NCI-H345 treated with DMSO at 0.1 percent for 48 hours (cell line): ENCODE results near the gene APP.

Experiments
- DNase-seq: peaks from one replicate; lab custom pipeline; 2025; ENCODE audit not compliant: unreplicated experiment; lab: John Stamatoyannopoulos, UW

Gene APP

DNA sequence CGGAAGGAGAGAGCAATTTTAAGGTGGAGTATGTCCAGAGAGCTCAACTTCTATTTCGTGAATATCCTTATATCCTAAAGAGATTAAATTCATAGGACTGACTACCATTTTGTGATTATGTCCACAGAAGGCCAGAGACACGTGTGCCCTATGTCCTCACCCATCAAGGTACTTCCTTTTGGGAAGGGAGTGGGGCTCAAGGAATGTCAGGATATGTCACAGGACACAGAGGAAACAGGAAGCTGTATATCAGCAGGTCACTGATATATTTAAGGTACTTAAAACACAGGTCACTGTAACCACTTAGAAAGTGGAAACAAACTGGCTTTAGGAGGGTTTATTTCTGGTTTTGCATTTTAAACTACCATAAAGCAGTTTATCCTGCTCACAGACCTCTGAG lies 184.6 kb downstream of the APP start:
- no peak for DNase-seq

DNA sequence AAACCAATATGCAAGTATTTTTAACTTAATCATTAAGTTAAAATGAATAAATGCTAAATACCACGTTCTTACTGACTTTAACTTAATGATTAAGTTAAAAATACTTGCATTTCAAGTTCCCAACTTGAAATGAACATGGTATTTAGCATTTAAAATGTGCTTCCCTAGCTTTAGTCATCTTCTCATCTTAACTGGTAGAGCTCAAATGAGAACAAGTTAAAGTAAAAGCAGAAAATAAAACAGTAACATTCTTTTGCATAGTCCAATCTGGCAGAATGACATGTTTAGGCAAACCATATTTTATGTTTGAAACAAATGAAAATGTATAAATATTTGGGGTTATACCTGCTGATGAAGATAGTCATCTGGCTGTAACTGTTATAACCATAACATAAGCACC lies 186.0 kb downstream of the APP start:
- no peak for DNase-seq

DNA sequence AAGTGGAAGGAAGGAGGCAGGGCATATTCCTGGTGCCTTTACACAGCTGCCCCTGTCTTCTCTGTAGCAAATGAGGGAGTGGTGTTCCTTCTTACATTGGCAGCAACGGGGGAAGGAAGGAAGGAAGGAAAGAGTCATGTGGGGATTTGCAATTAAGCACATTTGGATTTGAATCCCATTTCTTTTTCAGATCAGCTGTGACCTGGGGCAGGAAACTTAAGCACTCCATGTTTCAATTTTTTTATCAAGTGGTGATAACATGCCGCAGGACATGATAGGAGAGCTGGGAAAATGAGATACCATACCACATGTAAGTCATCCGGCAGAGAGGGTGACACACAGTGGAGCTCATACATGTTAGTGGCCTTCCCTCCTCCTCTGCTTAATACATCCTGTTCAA lies 186.8 kb downstream of the APP start:
- DNase-seq = no peak

DNA sequence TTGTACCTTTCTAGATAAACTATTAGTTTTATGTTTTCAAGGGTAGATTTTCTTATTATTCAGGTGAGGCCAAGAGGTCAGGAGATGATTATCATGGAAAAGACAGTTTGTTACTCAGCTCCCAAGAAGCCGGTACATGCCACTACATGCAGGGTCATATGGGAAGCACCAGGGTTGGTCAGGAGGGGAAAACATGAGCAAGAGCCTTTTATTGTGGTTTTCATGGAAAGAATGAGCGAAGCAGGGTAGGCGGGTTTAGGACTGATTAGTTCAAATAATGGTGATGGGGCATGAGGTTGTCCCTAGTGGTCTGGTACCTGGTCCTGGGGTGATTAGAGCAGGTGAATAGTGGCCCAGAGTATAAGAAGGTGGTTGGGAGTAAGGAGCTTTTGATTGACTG lies 189.9 kb downstream of the APP start:
- DNase-seq = no peak

DNA sequence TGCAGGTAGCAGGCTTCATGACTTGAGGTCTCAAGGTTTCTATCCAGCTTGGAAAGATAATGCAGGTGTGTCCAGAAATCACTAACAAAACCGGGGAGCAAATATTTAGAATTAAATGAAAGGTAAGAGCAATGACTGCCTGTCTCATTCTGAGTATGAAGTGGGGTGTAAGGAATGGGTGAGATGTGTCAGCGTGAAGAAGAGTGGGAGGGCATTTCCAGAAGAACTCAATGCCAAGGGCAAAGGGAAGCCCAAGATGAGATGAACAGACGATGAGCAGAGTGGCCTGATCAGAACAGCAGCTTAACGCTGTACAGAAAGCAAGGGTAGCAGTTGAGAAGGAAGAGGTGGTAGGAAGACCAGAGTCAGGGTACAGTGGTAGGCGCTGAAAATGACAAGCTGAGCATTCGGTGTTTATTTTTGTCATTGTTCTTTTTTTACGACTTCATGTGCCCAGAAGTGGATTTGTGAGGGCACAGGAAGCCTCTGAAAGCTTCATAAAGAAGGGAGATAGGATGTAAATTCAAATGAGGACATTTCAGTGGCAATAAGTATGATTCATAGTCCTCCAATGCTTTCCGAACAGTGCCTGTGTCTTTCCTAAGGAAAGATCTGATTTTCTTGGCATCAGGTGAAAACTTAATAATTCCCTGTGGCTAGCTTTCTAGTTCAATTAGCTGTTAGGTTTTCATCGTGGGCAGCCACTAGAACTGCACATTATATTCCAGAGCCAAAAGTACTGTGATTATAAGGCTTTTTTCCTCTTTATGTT lies 190.5 kb downstream of the APP start:
- no peak for DNase-seq

DNA sequence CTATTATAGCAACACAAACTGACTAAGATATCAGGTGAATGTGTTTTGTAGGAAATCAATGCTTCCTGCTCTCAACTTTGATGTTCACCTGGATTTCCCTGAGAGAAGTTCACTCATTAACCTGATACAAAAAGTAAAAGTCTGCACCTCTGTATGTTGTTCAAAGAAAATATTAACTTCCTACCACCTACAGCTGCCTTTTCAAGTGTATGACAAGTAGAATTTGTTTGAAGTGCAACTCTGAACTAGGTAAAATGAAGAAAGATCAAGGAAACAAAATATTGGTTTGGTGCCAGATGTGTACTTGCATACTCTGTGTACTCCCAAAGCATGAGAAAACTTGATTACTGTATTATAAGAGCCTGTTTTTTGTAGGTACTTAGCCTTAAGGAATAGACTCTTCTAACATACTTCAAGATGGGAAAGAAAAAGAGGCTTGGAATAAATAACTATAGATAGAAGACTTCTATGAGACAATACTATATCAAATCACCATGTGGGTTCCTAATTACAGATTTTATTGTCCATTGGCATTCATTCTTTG lies 193.4 kb downstream of the APP start:
- DNase-seq = no peak

DNA sequence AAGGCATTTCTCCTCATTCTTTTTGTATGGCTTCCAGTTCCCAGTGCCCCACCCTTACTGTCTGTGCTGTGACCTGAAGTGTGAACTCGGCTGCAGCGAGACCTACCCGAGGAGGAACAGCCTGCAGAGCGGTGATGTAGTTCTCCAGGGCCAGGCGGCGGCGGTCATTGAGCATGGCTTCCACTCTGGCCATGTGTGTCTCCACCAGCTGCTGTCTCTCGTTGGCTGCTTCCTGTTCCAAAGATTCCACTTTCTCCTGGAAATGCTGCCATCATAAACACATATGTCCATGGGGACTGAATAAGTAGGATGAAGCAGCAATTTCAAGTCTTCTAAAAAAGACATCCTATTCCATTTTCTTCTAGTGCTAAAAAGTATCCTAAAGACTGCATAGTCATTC lies 195.6 kb downstream of the APP start:
- DNase-seq = no peak

DNA sequence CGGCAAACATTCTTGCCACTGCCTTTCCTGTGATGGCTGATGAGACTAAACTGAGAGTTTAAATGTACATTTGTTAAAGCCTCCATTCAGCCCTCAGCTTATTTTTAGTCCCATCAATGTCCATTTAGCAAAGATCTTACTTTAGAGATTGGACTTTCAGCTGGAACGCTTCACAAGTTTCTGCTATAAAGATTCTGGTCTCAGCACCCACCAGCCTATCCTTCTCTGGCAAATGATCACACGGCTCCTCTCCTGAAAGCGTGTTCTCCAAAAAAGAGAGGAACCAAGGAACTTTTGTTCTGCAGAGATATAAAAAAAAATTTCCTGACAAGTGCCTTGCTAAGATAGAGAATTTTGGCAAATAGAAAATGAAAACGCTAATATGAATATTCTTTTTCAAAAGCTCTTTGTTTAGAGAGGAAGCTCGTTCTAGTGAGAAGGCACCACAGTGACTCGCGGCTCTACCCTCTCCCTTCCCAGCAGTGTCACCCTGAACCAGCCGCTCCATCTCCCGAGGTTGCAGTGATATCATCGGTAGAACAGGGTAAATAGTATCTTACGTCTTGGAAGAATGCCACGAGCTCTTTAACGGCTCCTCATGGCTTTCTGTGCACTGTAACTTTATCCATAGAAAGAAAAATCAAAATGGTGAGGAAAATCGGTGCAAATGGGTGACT lies 200.2 kb downstream of the APP start:
- DNase-seq = no peak

DNA sequence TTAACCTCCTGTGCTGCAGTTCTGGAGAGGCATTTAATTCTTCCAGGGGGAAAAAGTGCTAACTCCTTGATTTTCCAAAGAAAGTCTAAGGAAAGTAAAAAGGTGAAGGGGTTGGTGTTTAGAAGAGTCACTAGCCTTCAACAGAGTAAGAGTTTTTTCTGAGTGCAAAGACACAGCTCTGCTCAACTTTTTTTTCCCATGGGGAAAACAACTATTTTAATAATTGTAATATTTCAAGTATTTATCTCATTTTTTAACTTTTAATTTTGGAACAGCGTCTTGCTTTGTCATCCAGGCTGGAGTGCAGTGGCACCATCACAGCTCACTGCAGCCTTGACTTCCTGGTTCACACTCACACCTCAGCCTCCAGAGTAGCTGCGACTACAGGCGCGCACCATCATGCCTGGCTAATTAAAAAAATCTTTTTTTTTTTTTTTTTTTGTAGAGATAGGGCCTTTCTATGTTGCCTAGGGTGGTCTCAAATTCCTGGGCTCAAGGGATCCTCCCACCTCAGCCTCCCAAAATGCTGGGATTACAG lies 202.6 kb downstream of the APP start:
- no peak for DNase-seq

DNA sequence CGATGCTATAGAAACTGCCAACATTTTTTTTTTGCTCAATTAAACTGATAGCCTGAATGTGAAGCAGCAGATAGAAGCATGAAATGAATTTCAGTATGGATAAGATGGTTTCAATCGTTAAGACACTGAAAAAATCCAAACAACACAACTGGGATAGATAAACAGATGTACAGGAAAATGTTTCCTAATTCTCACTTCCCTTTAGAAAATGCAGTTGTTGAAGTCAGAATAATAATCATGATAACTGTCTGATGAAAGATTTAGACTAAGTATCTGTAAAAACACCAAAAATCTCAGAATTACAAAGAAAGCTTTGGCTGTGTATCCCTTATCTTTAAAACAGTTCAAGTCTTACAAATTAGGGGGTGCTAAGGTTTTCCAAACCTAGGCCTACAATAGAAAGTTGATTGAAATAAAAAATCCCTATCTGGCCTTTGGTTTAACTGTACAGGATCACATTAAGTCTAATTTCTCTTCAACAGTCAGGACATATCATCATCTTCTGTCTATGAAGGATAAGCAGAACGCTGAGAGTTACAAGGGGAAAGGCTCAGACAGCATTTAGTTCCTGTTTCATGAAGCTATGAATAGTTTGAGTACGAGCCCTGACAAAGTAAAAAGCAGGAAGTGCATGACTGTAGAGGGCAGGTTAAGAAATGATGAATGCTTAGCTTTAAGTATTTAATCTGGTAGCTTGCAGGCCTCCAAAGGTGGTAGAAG lies 203.2 kb downstream of the APP start:
- no peak for DNase-seq

DNA sequence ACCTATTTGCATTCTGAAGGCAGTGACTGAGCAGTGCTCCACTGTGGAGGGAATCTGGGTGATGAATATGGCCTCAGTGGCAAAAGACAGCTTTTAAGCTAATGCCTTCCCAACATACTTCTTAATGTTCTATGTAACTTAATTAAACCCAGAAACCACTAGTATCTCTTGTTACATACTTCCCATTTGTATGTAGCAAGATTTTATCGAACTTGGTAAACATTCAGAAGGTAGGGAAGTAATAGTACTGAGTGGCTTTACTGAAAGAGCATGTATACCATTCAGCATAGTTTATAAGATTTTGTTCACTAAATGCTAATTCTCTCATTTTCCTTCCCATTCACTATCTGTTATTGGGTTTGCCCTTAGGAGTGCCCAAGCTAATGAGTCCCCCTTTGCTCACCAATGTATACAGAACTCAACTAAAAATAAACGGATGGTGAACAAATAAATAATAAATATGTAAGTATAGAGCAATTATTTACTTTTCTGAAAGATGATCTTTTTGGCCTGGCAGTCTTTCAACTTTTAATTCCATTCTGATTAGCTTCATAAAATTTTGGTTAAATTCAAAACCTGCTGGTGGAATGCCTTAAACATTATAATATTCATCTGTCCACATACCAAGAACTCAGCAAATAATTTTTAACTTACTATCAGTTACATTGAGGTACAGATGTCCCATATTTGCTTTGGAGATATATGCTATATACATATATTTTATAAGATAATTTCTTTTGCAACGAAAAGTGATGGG lies 204.4 kb downstream of the APP start:
- DNase-seq = no peak

DNA sequence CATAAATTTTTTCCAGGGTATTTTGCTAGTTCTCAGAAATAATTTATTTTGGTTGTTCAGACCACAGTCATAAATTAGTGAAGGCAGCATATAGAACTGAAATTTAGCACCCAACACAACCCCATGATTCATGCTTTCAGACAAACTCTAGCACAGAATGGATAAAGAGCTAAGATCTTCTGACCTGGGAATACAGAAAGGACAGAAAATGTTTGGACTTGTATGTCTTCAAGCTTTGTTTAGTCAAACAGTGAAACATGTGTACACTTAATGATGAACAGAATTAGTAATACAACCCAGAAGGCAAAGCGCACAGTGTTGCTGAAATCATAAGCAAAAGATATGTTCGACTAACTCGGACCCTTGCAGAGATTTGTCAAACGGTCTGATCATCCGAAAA lies 205.6 kb downstream of the APP start:
- DNase-seq = no peak

DNA sequence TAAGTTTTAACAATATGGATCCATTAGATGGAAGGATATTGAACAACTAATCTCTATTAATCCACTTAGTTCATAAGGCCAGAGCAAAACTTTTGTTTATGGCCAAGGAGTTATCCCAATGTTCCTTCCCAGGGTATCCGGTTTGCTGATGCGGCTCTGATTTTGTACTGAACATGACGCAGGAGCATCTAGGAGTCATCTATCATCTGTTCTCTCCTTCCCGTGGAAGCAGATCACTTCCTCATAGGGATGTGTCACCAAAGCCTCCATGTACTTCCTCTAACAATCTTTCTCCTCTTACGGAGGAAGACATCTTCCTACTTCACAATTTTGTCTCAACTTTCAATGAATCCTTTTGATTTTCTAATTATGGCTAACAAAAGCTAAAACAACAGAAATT lies 206.6 kb downstream of the APP start:
- no peak for DNase-seq

DNA sequence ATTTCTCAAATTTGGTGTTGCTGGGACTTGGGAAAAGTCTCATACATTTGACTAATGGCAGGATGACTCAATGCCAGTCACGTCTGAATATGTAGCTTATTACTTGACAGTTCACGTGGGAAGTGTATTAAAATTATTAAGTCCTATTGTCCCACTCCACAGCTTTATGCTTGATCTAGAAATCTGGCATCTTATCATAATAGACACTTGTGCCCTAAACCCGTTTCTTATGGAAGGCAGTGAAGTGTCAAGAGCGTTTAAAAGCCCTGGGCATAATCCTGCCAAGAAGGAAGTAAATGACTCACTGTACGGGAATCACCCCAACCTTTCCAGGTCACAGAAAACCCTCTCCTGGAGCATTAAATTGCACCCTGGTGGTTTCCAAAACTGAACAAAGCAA lies 207.4 kb downstream of the APP start:
- DNase-seq = no peak

DNA sequence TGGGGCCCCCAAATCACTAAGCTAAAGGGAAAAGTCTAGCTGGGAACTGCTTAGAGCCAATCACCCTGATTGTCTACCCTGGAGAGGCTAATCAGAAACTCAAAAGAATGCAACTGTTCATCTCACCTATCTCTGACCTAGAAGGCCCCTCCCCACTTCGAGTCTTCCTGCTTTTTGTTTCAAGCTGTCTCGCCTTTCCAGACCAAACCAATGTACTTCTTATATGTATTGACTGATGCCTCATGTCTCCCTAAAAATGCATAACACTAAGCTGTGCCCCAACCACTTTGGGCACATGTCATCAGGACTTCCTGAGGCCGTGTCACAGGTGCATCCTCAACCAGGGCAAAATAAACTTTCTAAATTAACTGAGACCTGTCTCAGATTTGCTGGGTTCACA lies 209.5 kb downstream of the APP start:
- DNase-seq = no peak

DNA sequence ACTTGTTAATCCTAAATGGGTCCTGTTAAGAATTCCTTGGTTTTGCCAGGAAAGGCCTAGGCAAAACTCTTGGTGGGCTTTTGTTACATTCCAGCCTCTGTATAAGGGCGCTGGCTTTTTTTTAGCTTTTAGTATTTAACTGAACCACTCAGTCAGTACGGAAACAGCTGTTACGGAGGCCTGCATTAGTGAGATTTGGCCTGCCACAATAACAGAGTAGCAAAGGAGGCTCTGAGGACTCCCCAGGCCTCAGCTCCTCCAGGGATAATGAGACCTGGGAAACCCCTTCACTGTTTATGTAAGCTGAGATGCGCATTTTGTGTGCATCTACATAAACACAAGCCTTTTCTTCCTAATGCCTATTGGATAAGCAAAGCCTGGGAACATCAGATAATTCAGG lies 210.2 kb downstream of the APP start:
- DNase-seq = no peak

DNA sequence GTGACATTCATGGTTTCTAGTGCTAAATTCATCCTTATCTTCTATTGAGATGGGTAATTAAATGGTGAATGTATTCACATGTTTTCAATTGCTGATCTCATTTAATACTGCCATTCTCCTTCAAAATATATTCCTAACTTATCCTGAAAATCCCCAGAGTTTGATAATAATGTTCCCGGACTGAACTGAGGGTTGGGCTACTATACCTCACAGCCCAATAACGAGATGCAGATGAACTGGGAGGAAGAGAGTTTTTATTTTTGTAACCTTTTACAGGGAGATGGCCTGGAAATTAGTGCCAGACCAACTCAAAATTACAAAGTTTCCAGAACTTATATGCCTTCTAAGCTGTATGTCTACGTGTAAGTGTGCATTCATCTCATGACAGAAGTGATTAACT lies 210.8 kb downstream of the APP start:
- DNase-seq = no peak

DNA sequence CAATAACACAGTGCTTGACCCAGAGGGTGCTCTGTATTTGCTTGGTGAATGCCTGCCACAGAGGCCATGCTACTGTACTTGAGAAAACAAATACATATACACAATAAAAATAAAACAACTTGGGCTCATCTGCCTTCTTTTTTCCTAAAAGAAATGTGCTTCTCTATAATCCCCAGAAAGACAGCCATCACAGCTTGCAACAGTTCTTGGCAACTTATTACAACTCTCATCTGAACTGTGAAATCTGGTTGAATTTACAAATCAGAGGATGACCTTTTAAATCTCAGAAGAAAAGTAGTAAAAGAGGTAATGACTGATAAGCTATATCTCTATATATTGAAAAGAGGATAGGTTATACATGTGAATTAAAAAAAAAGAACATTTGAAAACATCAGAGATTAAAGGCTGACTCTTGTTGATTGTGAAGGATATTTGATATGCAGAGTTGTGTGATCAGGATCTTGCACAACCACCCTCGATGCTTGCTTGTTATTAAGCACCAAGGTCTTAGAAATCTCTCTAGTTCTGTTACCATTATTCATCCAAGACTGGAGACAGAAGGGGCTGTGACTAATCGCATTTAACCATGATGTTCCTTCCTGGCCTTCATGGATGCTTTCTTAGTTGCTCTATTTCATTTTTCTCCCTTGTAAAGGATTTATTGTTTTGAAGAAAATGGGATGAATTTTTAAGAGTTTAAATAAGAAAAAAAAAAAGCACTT lies 213.4 kb downstream of the APP start:
- no peak for DNase-seq

DNA sequence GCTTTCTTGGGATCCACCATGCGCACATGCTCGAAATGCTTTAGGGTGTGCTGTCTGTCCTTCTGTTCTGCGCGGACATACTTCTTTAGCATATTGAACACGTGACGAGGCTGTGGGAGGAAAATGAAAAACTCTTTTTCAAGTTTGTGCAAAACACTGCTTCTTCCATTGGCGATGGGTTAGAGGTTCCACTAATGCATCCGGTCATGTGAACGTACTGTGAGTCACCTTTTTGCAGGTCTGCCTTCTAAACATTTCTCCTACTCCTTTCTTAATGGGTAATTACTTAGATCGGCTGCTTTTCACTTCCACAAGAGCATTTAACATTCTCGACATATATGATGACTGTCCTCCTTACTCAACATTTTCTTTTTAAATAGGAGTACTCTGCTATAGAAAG lies 214.9 kb downstream of the APP start:
- DNase-seq = no peak

DNA sequence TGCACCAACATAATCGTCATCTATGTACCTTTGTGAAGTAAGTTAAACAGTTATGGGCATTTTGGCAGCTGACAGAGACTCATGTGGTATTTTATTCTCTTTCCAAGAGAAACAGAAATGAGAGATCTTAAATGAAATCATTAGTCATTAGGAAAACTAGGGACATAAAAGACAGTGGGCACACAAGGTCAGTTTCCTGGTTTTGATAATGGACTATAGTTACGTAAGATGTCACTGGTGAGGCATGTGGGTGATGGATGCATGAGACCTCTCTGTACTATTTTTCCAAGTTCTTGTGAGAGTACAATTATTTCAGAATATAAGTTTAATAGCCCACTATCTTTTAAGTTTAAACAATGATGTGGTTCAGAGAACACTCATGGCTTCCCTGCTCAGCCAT lies 216.9 kb downstream of the APP start:
- no peak for DNase-seq
